Measurements from ENCODE around the gene TSTD1.
"Not testable (repeated sequence)": the region's sequence is repeated elsewhere in the genome, so short reads cannot be mapped to it uniquely, and the experiment has no call there.

Gene TSTD1

GRCh38 chr1:161020509-161021164 is 18.1 kb downstream of the TSTD1 start, which contains the start of gene F11R:
TSS of gene F11R (minus strand) at chr1:161021152. CDS start at chr1:161021073, 79 bp downstream.
- H3K4me3 ChIP-seq = peak within 1 kb of the TSS; percentile 72
- no peak for DNase-seq (ENCODE audit: low spot score)
- TF ChIP-seq CTCF (IDR thresholded peaks at IDR 0.05) = no peak
- peak within 1 kb of the TSS; percentile 30 to 50 for H3K27ac ChIP-seq

- DNase-seq (ENCODE audit: low spot score) = no peak
- H3K4me3 ChIP-seq = peak overlapping the region; percentile 72
- TF ChIP-seq CTCF (IDR thresholded peaks at IDR 0.05) = no peak
- peak overlapping the region in 1 of 2 donors; percentile 50 for H3K27ac ChIP-seq
These were observed 18.8 kb downstream of the TSTD1 start for GRCh38 chr1:161019751-161020495.

GRCh38 chr1:161019111-161019660 is 19.6 kb downstream of the TSTD1 start:
- peak overlapping the region in 1 of 2 donors; percentile 50 for H3K27ac ChIP-seq
- not testable (repeated sequence) for H3K4me3 ChIP-seq; DNase-seq (ENCODE audit: low spot score)

- no peak overlapping the region for H3K4me3 ChIP-seq
- TF ChIP-seq CTCF (IDR thresholded peaks at IDR 0.05) = no peak
- DNase-seq (ENCODE audit: low spot score) = no peak
- H3K27ac ChIP-seq = no peak overlapping the region
These were observed 20.2 kb downstream of the TSTD1 start for GRCh38 chr1:161018631-161018930.

DNA sequence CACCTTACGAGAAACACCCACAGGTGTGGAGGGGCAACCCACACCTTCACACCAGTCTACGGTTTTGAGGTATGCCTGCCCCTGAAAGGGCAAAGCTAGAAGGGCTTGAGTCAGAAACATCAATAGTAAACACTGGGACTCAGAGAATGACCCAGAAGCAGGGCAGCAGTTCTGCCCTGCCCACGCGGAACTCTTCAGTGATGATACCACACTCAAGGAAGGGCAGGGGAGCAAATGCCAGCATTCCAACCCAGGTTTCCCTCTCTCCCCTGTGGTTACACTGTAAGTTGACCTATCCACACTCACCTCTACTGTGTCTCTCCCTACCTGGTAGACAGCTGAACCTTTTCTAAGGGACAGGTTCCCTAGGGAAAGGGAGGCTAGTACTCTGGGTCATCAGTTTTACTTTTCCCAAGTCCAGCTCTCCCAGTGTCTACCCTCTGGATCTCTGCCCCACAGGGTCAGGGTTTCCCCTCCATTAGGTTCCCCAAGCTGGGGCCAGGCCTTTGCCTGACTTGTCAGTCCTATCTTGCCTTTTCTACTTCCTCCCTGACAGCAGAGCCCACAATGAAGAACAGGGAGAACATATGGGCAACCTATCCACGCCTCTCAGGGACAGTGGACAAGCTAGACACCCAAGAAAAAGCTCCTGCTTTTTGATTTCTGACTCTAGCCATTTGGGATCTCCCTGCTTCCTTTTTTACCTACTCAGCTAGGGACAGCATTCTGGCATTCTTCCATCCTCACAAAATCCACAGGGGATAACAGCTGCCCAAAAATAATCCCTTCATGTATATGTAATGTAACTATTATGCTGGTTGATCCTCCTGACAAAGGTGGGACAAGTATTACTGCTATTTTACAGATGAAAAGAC is 20.8 kb downstream of the TSTD1 start:
- H3K27ac ChIP-seq = peak overlapping the region in 1 of 2 donors; percentile 6
- DNase-seq (ENCODE audit: low spot score) = no peak
- TF ChIP-seq CTCF (IDR thresholded peaks at IDR 0.05) = no peak
- no peak overlapping the region for H3K4me3 ChIP-seq

DNA sequence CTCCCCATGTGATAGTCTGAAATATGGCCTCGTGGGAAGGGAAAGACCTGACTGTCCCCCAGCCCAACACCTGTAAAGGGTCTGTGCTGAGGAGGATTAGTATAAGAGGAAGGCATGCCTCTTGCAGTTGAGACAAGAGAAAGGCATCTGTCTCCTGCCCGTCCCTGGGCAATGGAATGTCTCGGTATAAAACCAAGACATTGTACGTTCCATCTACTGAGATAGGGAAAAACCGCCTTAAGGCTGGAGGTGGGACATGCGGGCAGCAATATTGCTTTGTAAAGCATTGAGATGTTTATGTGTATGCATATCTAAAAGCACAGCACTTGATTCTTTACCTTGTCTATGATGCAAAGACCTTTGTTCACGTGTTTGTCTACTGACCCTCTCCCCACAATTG is 21.6 kb downstream of the TSTD1 start:
- DNase-seq (ENCODE audit: low spot score); H3K27ac ChIP-seq; H3K4me3 ChIP-seq: not testable (repeated sequence)

DNA sequence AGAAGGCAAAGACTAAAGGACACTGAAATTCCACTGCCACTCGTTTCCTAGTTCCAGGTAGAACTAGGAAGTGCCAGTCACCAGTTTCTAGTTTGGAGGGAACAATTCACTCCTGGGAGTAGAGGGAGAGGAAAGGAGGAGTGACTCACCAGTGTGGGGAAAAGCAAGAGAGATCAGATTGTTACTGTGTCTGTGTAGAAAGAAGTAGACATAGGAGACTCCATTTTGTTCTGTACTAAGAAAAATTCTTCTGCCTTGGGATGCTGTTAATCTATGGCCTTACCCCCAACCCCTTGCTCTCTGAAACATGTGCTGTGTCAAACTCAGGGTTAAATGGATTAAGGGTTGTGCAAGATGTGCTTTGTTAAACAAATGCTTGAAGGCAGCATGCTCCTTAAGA is 22.1 kb downstream of the TSTD1 start:
- not testable (repeated sequence) for DNase-seq (ENCODE audit: low spot score); H3K4me3 ChIP-seq; H3K27ac ChIP-seq

DNA sequence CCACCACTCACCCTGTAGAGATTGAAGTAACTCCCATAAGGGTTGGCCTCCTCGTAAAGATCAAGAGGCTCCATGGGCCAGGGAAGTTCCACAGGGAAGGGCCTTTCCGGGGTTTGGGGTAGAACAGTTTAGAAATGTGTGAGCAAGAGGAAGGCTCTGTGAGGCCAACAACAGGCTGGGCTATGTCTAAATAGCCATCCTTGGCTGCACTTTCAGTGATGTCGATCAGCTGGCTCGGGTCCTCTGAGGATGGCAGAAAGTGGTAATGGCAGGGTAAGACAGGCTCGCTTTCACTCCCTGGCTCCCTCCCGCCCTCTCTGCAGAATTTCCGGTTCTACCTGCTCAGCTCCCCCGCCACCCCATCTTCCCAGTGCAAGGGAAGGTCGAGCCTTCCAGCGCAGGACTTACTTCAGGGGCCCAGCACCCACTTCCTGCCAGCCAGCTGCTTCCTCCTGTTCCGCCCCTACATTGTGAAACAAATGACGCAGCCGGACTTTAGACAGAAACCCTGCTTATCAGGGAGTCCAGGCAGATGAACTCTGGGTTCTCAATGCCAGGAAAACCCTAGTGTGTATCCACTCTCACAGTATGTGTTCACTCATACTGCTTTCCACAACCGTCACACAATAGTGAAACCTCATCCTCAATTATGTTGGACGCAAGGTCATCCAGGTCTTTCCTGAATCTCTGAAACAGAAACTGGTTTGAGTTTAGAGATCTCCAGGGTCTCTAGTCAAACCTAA is 25.1 kb downstream of the TSTD1 start:
- TF ChIP-seq CTCF (IDR thresholded peaks at IDR 0.05) = no peak
- peak overlapping the region; percentile 46 to 85 for H3K27ac ChIP-seq
- DNase-seq (ENCODE audit: low spot score) = peak; percentile 84
- peak overlapping the region; percentile 43 for H3K4me3 ChIP-seq

Measured in coronary artery (tissue), 2 donors.